ENCODE results near the gene CTNNBL1. TPM values are rescaled to one million over a fixed set of nuclear protein-coding genes. Genes with fewer than 3 reads are reported as not detected.

CTNNBL1 gene
- total RNA-seq, 1 donor from 2014 or later, result 32.8 TPM

GRCh38 chr20:37742131-37742530 lies 48.3 kb downstream of the CTNNBL1 start:
- DNase-seq, result no peak

GRCh38 chr20:37744347-37744746 lies 50.5 kb downstream of the CTNNBL1 start:
- no peak for DNase-seq

DNA sequence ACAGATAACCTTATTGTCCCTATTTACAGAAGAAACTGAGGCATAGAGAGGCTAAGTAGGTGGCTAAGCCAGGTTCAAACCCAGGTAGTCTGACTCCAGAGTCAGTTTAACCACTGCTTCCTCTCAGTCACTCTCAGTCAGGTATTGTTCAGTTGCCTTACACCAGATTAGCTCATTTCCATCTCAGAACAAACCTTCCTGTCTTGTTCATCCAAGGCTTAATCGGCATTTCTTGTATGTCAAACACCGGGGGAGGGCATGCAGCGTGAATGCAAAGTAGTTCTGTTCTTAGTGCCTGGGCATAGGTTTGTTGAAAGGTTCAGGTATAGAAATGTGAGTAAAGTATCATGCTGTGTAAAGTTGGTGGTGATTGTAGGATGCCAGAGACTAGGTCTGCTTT lies 51.7 kb downstream of the CTNNBL1 start:
- peak; percentile 29 for DNase-seq

GRCh38 chr20:37748015-37748414 lies 54.2 kb downstream of the CTNNBL1 start:
- DNase-seq, result no peak

- DNase-seq, result no peak
Observed at GRCh38 chr20:37749218-37749617, 55.4 kb downstream of the CTNNBL1 start.

DNA sequence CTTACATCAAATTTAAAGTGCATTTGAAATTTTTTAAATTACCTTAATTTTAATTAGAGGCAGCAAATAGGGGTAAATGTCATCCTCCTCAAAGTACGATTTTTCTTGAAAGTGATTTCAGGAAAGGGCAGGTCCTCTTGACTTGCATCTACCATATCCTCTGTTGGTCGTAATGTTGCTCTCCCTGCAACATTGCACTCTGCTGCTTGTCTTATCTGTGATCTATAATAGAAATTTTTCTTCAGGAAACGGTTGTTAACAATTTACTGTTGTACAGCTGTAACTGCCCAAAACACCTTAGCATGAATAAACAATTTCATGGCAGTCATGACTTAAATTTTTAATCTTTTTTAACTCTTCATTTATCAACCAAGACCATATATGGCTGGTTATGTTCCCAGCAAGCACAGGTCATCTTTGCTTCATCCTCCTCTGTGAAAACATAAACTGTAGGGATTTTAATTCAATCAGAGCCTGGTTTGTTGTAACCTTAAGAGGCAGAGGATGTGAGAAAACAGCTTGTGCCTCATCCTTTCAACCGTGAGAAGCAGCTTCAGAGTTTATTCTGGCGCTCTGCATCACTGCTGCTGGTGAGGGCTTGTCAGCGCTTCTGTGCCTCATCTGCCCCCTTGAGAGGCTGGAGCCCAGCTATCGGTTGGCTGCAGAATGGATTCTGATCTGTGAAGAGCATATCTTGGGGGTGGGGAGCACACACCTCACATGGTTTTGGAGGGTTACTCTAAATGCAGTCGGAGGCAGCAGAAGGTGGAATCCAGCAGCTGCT lies 56.0 kb downstream of the CTNNBL1 start:
- DNase-seq, result no peak

GRCh38 chr20:37755665-37756064 lies 61.8 kb downstream of the CTNNBL1 start:
- peak; percentile 9 for DNase-seq

- DNase-seq, result no peak
Observed at GRCh38 chr20:37756234-37756633, 62.4 kb downstream of the CTNNBL1 start.

- DNase-seq, result no peak
Observed at GRCh38 chr20:37757550-37757949, 63.7 kb downstream of the CTNNBL1 start.

- no peak for DNase-seq
Observed at GRCh38 chr20:37758332-37758731, 64.5 kb downstream of the CTNNBL1 start.

DNA sequence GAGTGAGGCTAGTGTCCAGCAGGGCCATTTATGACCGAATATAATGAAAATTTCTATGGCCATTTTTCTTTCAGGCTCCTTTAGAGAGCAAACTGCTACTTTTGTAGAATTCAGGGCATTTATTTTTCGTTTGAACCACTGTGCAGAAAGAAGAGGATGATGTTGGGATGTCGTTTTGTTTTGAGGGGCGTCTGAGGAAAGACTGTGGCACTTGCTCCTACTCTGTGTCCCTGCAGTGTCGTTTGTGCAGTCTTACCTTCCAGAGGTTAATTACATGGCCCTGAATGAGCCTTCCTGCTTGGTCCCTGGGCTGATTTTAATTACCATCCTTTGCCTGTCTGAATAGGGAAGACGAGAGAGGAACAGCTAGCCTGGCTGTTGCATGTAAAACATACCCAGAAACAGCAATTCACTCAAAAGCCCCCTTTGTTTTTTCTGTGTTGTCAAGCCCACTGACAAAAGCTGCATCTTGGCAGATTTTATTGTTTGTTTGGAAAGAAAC lies 65.3 kb downstream of the CTNNBL1 start:
- DNase-seq, result no peak

GRCh38 chr20:37759761-37760209 lies 66.0 kb downstream of the CTNNBL1 start:
- no peak for DNase-seq

- no peak for DNase-seq
Observed at GRCh38 chr20:37760322-37760721, 66.5 kb downstream of the CTNNBL1 start.

DNA sequence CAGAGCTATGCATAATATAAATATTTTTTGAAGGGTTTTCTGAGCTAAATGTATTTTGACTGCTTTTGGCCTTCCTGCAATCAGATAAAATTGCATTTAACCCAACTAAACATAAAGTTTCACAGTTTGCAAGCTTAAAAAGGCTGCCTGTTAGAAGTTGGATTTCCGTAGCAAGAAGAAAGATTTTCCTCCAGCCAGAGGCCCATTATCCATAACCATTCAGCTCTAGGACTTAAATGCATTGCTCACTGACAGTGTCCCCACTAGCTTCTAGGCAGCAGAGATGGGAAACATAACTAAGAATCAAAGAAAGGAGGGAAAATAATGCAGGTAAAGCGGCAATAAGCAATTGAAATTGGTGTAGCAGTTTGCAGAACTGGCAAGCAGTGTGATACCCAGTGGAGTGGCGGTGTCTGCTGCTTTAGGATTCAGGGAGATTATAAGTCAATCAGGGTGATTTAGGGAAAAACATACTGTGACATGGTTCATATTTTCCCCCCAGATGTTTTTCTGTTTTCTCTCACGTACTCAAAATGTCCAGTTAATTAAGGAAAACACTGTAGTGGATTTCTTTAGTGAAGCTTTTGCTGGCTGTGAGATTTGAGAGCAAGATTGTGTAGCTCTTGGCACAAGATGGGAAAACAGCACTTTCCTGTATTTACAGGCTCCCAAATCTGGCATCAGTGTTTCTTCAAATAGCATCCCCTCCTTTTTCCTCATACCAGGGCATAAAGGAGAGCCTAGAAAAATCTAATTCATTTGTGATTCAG lies 69.1 kb downstream of the CTNNBL1 start:
- DNase-seq, result no peak

DNA sequence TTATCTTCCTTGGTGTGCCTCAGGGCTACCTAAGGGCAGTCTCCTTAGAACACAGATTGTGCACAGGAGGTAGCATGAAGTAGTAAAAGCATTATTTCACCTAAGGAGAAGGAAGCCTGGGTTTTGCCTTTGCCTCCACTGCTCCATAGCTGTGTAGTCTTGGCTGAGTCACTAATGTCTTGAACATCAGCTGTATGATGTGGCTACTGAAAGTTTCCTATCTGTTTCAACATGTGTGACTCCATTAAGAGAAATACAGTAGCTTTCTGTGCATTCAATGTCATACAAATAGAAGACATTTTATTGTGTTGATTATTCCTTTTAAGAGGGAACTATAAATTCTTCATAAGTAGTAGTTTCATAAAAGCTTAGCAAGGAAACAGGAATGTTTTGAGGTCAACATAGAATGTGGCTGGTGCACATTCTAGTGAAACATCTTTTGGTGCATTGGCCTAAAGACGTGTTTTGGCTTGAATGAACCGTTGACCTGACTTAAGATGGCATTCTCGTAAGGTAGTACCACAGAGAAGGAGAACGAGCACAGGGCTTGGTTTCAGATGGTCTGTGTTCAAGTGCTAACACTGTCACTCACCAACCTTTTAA lies 70.6 kb downstream of the CTNNBL1 start:
- no peak for DNase-seq

- no peak for DNase-seq
Observed at GRCh38 chr20:37770908-37771307, 77.1 kb downstream of the CTNNBL1 start.

- DNase-seq, result no peak
Observed at GRCh38 chr20:37773291-37773826, 79.5 kb downstream of the CTNNBL1 start.

DNA sequence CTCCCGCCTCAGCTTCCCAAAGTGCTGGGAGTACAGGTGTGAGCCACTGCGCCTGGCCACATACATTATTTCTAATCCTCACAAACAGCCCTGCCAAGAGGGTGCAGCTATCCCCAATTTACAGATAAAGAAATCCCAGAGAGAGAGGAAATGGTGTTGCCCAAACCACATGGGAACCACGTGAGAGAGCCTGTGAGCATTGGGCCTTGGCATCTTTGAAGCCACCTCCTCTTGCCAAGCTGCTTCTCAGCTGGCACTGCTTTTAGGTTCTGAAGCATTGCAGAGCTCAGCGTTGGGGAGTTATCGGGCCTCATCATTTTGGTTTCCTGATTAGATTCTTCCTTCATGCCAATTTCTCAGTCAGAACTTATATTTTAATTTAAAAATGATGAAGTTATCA lies 80.3 kb downstream of the CTNNBL1 start:
- DNase-seq, result no peak

- no peak for DNase-seq
Observed at GRCh38 chr20:37775200-37775599, 81.4 kb downstream of the CTNNBL1 start.

DNA sequence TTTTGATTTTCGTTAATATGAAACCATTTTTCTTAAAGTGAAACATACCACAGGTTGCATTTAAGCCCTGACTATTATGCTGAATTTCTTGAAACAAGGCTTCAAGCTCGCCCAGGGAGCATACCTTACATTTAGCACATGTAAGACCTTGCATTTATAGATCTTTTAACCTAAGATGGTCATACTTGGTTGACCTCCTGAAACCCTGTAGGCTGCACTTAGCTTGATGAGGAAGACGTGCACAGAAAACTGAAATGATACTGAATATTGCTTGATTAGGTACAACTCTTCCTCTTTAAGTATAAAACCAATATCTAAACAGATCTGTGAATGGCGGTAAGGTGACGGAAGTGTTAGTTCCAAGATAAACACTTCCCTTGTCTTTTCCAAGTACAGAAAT lies 82.2 kb downstream of the CTNNBL1 start:
- no peak for DNase-seq

- DNase-seq, result no peak
Observed at GRCh38 chr20:37776526-37776925, 82.7 kb downstream of the CTNNBL1 start.

DNA sequence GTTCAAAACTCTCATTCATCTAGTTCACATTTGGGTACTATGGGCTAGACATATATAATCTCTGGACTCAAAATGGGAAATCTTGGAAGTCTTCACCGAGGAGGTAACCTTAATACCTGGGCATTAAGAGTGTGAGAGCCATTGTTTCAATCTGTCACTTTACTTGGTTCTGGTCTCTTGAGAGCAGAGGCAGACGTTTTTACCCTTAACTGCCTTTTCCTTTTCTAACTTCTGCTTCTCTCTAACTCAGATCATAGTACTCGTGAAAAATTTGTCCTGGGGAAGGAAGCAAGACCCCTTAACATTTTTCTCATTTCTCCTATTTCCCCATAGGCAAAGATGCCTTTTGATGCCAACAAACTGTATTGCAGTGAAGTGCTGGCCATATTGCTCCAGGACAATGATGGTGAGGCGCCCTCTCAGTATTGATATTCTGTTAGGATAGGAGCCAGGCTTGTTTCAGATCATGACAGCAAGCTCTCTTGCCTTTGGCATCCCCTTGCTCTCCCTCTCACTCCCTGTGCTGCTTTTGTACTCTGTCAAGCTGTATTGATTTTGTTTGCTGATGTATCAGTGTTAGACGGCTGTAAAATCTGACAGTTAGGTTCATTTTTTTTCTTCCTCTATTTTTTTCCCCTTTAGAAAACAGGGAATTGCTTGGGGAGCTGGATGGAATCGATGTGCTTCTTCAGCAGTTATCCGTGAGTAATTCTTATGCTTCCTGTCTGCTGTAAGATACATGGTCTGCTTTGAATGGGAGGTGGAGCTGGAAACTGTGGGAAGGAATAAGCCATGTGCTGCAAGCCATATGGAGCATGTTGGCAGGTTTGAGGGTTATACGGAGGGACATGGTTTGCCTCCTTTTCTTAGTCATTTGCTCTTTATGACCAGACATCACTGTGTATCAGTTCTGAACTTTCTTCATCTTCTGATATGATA lies 83.5 kb downstream of the CTNNBL1 start:
- peak; percentile 40 for DNase-seq

Measured in dermis blood vessel endothelial cell (primary cell).